HPDE6-E6E7 (cell line): ENCODE results near the gene ALDH1L1.
"Not testable (repeated sequence)": the region's sequence is repeated elsewhere in the genome, so short reads cannot be mapped to it uniquely, and the experiment has no call there.

Source experiments
- DNase-seq: peaks from one replicate; pipeline ENCODE4 v3.0.0; 2011; ENCODE audit warnings: missing footprints; ENCODE audit errors: extremely low spot score

The ALDH1L1 gene

GRCh38 chr3:126106336-126107202 lies 73.8 kb downstream of the ALDH1L1 start:
- no peak for DNase-seq

DNA sequence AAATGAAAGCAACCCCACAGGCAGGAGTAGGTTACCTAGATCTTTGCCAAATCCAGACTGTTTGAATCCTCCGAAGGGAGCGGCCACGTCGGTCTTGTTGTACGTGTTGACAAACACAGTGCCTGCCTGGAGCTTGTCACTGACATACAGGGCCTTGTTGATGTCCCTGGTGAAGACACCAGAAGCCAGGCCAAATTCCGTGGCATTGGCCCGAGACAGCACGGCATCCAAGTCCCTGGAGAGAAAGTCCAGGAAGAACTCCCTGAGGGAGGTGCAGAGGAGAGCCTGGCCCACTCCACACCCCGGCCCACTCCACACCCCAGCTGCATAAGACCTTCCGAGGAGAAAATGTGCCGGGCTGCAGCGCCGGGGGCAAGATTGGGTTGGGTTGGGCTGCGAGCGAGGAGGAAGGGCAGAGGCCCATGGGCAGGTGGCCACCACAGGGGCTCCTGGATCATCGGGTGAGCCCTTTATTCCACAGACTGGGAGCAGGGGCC lies 74.6 kb downstream of the ALDH1L1 start:
- no peak for DNase-seq

GRCh38 chr3:126104742-126105605 lies 75.4 kb downstream of the ALDH1L1 start:
- no peak for DNase-seq

GRCh38 chr3:126104028-126104635 lies 76.3 kb downstream of the ALDH1L1 start:
- no peak for DNase-seq

GRCh38 chr3:126103121-126104027 lies 77.0 kb downstream of the ALDH1L1 start:
- no peak for DNase-seq

- no peak for DNase-seq
These were observed 77.8 kb downstream of the ALDH1L1 start for GRCh38 chr3:126102530-126102951.

- DNase-seq: no peak
These were observed 78.4 kb downstream of the ALDH1L1 start for GRCh38 chr3:126102011-126102410.

GRCh38 chr3:126101521-126101982 lies 78.8 kb downstream of the ALDH1L1 start:
- DNase-seq: no peak

GRCh38 chr3:126100634-126101301 lies 79.6 kb downstream of the ALDH1L1 start:
- no peak for DNase-seq

- DNase-seq: no peak
These were observed 80.1 kb downstream of the ALDH1L1 start for GRCh38 chr3:126100269-126100633.

DNA sequence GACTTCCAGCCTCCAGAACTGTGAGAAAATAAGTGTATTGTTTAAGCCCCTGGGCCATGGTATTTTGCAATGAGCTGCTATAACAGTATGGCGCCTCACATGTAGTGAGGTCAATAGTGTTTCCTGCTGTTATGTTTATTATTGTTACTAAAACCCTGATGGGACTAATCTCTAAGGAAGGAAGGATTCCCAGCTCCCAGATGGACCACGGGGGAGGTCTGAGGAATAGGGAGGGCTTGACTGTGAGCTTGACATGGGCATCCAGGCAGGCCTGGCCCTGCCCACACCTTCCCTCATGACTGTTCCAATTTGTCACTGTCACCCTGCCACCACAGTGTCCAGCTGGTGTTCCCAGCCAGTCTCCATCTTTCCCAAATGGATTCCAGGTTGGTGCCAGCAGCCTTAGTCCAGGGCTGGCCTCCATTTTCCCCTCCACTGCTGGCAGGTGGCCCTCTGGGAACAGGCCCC lies 82.0 kb downstream of the ALDH1L1 start:
- DNase-seq: no peak

DNA sequence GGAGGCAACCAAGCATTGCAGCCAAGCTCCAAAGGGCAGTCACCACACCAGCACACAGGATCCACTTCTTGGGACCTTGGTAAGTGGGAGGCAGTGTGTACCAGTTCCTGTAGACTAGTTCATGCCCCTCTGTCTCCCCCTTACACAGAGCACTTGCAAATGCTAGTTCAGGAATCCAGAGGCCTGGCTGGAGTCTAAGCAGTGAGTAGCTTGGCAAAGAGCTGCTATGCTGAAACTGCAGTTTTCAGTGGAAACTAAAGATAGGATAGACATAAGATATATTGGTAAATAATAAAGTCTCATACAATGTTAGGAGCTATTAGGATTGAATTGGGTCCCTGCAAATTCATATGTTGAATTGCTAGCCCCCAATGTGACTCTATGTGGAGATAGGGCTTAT lies 82.6 kb downstream of the ALDH1L1 start:
- no peak for DNase-seq

DNA sequence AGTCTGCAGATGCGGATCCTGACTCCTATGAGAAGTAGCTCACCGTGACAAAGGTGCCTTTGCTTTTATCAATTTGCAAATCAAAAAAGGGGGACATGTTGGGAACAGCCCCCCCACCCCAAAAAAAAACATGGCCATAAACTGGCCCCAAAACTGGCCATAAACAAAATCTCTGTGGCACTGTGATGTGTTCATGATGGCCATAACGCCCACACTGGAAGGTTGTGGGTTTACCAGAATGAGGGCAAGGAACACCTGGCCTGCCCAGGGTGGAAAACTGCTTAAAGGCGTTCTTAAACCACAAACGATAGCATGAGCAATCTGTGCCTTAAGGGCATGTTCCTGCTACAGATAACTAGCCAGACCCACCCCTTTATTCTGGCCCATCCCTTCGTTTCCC lies 84.1 kb downstream of the ALDH1L1 start:
- not testable (repeated sequence) for DNase-seq

DNA sequence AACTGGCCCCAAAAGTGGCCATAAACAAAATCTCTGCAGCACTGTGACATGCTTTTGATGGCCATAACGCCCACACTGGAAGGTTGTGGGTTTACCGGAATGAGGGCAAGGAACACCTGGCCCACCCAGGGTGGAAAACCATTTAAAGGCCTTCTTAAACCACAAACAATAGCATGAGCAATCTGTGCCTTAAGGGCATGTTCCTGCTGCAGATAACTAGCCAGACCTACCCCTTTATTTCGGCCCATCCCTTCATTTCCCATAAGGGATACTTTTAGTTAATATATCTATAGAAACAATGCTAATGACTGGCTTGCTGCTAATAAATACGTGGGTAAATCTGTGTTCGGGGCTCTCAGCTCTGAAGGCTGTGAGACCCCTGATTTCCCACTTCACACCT lies 88.3 kb downstream of the ALDH1L1 start:
- not testable (repeated sequence) for DNase-seq

DNA sequence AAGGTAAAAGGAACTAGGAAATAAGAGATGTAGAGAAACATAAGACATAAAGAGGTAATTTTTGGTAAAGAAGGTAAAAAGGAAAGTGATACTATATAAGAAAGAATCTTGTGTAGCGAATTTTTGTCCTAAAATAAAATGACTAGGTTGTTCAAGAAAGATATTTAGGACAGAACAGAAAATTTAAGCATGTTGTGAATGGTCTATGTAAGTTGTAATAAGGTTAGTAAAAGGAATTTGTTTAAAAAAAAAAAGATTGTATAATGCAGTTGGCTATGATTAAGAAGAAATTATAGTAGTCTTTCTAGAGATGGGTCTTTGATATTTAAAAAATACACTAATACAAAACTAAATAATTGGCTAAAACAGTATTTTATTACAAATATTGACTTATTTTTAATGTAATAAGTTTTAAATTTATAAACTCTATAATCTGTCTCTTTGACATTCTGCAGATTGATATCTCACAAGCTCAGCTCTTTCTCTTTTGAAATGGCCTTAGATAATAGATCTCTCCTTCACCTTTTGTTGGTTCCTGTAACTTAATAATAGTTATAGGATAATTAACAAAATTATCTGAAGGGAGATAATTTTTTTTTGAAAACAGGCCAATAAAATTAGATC lies 92.7 kb downstream of the ALDH1L1 start:
- no peak for DNase-seq

DNA sequence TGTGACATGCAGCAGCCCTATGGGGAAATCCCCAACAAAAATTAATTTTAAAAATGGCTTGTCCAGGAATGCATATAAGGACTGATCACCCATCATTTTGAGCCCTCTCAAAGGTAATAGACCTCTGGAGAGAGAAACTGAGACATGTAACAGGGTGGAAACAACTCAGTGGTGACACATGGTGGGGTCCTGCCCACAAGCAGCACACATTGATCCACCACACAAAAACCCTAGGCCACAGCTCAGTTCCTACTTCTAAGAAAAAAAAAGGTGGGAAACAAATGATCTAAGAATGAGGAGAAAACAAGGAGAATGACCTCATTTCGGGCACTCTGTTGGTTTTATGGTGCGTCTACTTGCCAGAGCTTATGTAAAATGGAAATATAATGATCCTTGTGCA lies 94.5 kb downstream of the ALDH1L1 start:
- no peak for DNase-seq

DNA sequence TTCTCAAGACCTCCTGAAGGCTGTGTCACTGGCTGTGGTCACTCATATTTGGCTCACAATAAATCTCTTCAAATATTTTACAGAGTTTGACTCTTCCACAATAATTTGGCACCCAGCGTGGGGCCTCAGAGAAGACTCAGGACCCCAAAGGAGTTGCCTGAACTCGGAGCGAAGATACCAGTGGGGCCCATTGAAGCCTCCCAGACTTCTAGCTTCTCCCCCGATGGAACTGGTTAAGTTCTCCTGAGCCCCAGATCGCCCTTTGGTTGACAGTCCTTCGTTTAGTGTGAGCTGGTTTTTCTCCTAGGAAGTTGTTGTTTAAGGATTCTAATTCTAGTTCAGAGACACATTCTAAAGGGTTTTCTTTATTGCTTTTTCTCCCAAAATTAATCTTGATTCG lies 95.1 kb downstream of the ALDH1L1 start:
- DNase-seq: no peak

DNA sequence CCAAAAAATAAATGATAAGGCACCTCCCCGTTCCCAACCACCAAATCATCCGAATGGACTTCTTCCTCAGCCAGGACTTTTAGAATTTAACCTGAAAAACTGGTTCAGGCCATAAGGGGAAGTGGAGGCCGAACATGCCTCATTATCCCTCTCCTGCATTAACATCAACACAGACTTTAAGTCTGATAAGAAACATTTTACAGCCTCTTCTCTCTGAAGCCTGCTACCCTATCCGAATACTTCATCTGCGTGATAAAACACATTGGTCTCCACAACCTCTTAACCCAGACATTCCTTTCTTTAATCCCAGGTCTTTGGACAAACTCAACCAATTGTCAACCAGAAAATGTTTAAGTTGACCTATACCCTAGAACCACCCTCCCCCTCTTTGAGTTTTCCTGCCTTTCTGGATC lies 95.6 kb downstream of the ALDH1L1 start:
- no peak for DNase-seq

DNA sequence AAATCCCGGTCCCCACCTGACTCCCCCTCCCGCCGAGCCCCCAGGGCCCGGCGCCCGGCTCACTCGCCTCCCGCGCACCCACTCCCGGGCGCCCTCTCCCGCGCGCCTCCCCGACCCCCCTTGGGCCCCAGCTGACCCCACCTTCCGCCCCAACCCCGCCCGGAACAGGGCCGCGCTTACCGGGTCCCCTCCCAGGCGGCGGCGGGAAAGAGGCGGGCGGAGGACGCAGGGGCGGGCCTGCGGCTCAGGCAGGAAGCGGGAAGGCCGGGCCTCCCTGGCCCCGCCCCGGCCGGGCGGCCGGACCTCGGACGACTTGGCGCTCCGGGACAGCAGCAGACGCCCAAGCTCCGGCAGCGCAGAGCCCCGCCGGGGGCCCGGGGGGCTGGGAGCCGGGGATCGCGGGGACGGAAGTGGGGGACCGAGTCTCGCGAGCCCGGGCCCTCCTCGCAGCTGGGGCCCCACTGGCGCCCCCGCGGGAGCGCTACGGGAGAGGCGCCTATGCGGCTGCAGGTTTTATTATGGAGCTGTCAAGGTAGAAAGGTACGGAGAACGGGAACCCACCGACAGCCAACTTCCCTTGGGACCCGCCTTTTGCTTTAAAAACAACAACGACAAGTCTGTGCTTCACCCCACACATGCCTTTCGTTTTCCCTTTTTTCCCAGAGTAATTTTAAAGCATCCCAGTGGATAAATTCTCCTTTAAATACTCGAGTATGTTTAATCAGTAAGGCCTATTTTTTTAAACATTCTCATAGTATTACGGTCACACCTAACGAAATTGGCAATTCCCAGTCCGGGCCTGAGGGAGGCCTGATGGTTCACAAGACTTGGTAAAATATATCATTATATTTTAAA lies 96.2 kb downstream of the ALDH1L1 start, which contains the start of gene SLC41A3:
Gene SLC41A3 (minus strand): TSS at position 212 of the 855 bp plus-strand sequence. CDS start 15,905 bp downstream, outside the sequence.
- peak; percentile 73 for DNase-seq
